WTC11 (cell line): ENCODE results near the gene POU6F1. TPM values are rescaled to one million over a fixed set of nuclear protein-coding genes. Genes with fewer than 3 reads are reported as not detected.

Experiments used
- ATAC-seq: fragments of 200-7000 bp; cut with Tn5 transposase; 2 replicates; pipeline ENCODE4 v1.10.0; 2021; ENCODE audit warnings: mild to moderate bottlenecking, moderate library complexity
- CTCF ChIA-PET: fragments of 300-600 bp; sonication (Branson Sonifier 250); formaldehyde crosslinking; loops from one replicate; lab custom pipeline; 2021; ENCODE audit warnings: antibody characterized with exemption; lab: Charles Lee
- POLR2A ChIA-PET: fragments of 350-600 bp; sonication (Branson Sonifier 250); formaldehyde crosslinking; loops from one replicate; lab custom pipeline; 2021; ENCODE audit warnings: antibody characterized with exemption; lab: Charles Lee
- DNase-seq: peaks from one replicate; pipeline ENCODE4 v3.0.0; 2021; ENCODE audit warnings: low spot score
- H3K27ac Mint-ChIP-seq: 2 replicates; pipeline ENCODE4 v1.8.0; 2021; ENCODE audit warnings: mixed read lengths
- H3K27me3 Mint-ChIP-seq: 2 replicates; pipeline ENCODE4 v1.8.0; 2021; ENCODE audit warnings: low read depth, mild to moderate bottlenecking, moderate library complexity, mixed read lengths
- H3K36me3 Mint-ChIP-seq: 2 replicates; pipeline ENCODE4 v1.8.0; 2021; ENCODE audit warnings: mixed read lengths
- H3K4me1 Mint-ChIP-seq: 2 replicates; pipeline ENCODE4 v1.8.0; 2022; ENCODE audit warnings: mixed read lengths
- H3K4me3 Mint-ChIP-seq: 2 replicates; pipeline ENCODE4 v1.8.0; 2021; ENCODE audit warnings: mild to moderate bottlenecking, moderate library complexity, mixed read lengths
- H3K9me3 Mint-ChIP-seq: 2 replicates; pipeline ENCODE4 v1.8.0; 2021; ENCODE audit warnings: mixed read lengths
- AR ChIP-seq: fragments of 250-450 bp; sonication (Bioruptor Pico); IDR thresholded peaks from 2 replicates; pipeline ENCODE4 v1.9.0; 2021; ENCODE audit warnings: mild to moderate bottlenecking
- ATF1 ChIP-seq: sonication (generic); formaldehyde crosslinking; IDR thresholded peaks from 2 replicates; pipeline ENCODE4 v1.8.1; 2023; ENCODE audit warnings: mild to moderate bottlenecking, moderate library complexity, missing genetic modification reagents
- CDX4 ChIP-seq: fragments of 250-450 bp; sonication (Bioruptor Pico); IDR thresholded peaks from 2 replicates; pipeline ENCODE4 v1.9.0; 2021; ENCODE audit warnings: moderate library complexity, mild to moderate bottlenecking, inconsistent platforms, borderline replicate concordance
- CREB1 ChIP-seq: sonication (generic); formaldehyde crosslinking; IDR thresholded peaks from 2 replicates; pipeline ENCODE4 v1.8.0; 2023; ENCODE audit warnings: mild to moderate bottlenecking, missing genetic modification reagents
- E2F5 ChIP-seq: sonication (generic); formaldehyde crosslinking; IDR thresholded peaks from 2 replicates; pipeline ENCODE4 v1.8.1; 2022; ENCODE audit warnings: mild to moderate bottlenecking, moderate library complexity, missing genetic modification reagents
- ESRRA ChIP-seq: sonication (generic); formaldehyde crosslinking; IDR thresholded peaks from 2 replicates; pipeline ENCODE4 v1.8.1; 2022; ENCODE audit warnings: mild to moderate bottlenecking, missing genetic modification reagents, borderline replicate concordance
- FOXP1 ChIP-seq: sonication (generic); formaldehyde crosslinking; IDR thresholded peaks from 2 replicates; pipeline ENCODE4 v1.8.0; 2022; ENCODE audit warnings: missing genetic modification reagents, mild to moderate bottlenecking, moderate library complexity, borderline replicate concordance
- IRF1 ChIP-seq: sonication (generic); formaldehyde crosslinking; IDR thresholded peaks from 2 replicates; pipeline ENCODE4 v1.8.0; 2023; ENCODE audit warnings: missing genetic modification reagents
- MAX ChIP-seq: sonication (generic); formaldehyde crosslinking; IDR thresholded peaks from 2 replicates; pipeline ENCODE4 v1.8.0; 2022; ENCODE audit warnings: mild to moderate bottlenecking, missing genetic modification reagents
- NR3C1 ChIP-seq: sonication (generic); formaldehyde crosslinking; conservative IDR thresholded peaks from 2 replicates; pipeline ENCODE4 v1.8.1; 2023; ENCODE audit warnings: low read depth, mild to moderate bottlenecking, missing genetic modification reagents
- PREB ChIP-seq: sonication (generic); formaldehyde crosslinking; IDR thresholded peaks from 2 replicates; pipeline ENCODE4 v1.8.1; 2022; ENCODE audit warnings: mild to moderate bottlenecking, missing genetic modification reagents, moderate library complexity, borderline replicate concordance
- SMAD3 ChIP-seq: sonication (generic); formaldehyde crosslinking; IDR thresholded peaks from 2 replicates; pipeline ENCODE4 v1.8.0; 2022; ENCODE audit warnings: missing genetic modification reagents, mild to moderate bottlenecking, borderline replicate concordance
- TP53 ChIP-seq: sonication (generic); formaldehyde crosslinking; IDR thresholded peaks from 2 replicates; pipeline ENCODE4 v1.8.1; 2023; ENCODE audit warnings: mild to moderate bottlenecking, missing genetic modification reagents
- USF2 ChIP-seq: sonication (generic); formaldehyde crosslinking; IDR thresholded peaks from 2 replicates; pipeline ENCODE4 v1.8.1; 2023; ENCODE audit warnings: mild to moderate bottlenecking, missing genetic modification reagents, moderate library complexity
- ZBTB43 ChIP-seq: sonication (generic); formaldehyde crosslinking; IDR thresholded peaks from 2 replicates; pipeline ENCODE4 v1.8.1; 2023; ENCODE audit warnings: mild to moderate bottlenecking, missing genetic modification reagents
- ZNF121 ChIP-seq: sonication (generic); formaldehyde crosslinking; IDR thresholded peaks from 2 replicates; pipeline ENCODE4 v1.8.0; 2023; ENCODE audit warnings: missing genetic modification reagents
- ZNF138 ChIP-seq: sonication (generic); formaldehyde crosslinking; conservative IDR thresholded peaks from 2 replicates; pipeline ENCODE4 v1.8.1; 2022; ENCODE audit warnings: mild to moderate bottlenecking, moderate library complexity, missing genetic modification reagents
- ZNF263 ChIP-seq: sonication (generic); formaldehyde crosslinking; IDR thresholded peaks from 2 replicates; pipeline ENCODE4 v1.8.1; 2022; ENCODE audit warnings: low read depth, mild to moderate bottlenecking, moderate library complexity, missing genetic modification reagents
- ZNF281 ChIP-seq: sonication (generic); formaldehyde crosslinking; IDR thresholded peaks from 2 replicates; pipeline ENCODE4 v1.8.0; 2023; ENCODE audit warnings: mild to moderate bottlenecking, missing genetic modification reagents
- ZNF396 ChIP-seq: fragments of 250-450 bp; sonication (Bioruptor Pico); IDR thresholded peaks from 2 replicates; pipeline ENCODE4 v1.8.0; 2021; ENCODE audit warnings: mild to moderate bottlenecking, moderate library complexity, borderline replicate concordance
- ZNF416 ChIP-seq: fragments of 250-450 bp; sonication (Bioruptor Pico); IDR thresholded peaks from 2 replicates; pipeline ENCODE4 v1.9.0; 2021; ENCODE audit warnings: mild to moderate bottlenecking, inconsistent platforms
- total RNA-seq: library from RNA; stranded (reverse); gene quantifications from 3 replicates; pipeline ENCODE4 v1.2.3, GENCODE V29; 2021

The POU6F1 gene
- total RNA-seq, 1 experiment from 2014 or later, result 10.2 TPM

GRCh38 chr12:51264297-51264696 lies 46.4 kb upstream of the POU6F1 start (continued):
- TF ChIP-seq USF2 (CRISPR knock-in tag) (no peak), ESRRA (CRISPR knock-in tag) (no peak), ZNF121 (peak; percentile 61; the same call in 1 of the 2 replicates)

GRCh38 chr12:51263341-51263740 lies 45.5 kb upstream of the POU6F1 start:
- H3K4me1 Mint-ChIP-seq, result peaks cover 11% of the 10 kb centered on the region
- H3K27me3 Mint-ChIP-seq, result no peaks in the 10 kb centered on the region
- H3K27ac Mint-ChIP-seq, result no peak overlapping the region
- CTCF ChIA-PET, result interaction anchor here (1.2 to 1.3 kb wide), 3 partner anchors 78 to 82 kb away, joined by 5 to 15 read pairs (median 6); no protein-coding TSS in a partner anchor
- no peaks in the 10 kb centered on the region for H3K36me3 Mint-ChIP-seq
- DNase-seq, result no peak
- H3K4me3 Mint-ChIP-seq, result no peak overlapping the region
- H3K9me3 Mint-ChIP-seq, result no peaks in the 10 kb centered on the region
- no peak for ATAC-seq
- POLR2A ChIA-PET, result interaction anchor here (1.3 kb wide), 1 partner anchor 180 kb away, joined by 5 read pairs; the partner anchor contains the start of gene CSRNP2
- TF ChIP-seq NR3C1, result no peak
- no peak for TF ChIP-seq CDX4 (CRISPR knock-in tag)
- no peak for TF ChIP-seq PREB (CRISPR knock-in tag)
- no peak for TF ChIP-seq ATF1
- TF ChIP-seq ZNF416 (CRISPR knock-in tag), result no peak
- no peak for TF ChIP-seq FOXP1 (CRISPR knock-in tag)
- no peak for TF ChIP-seq ZNF263
- no peak for TF ChIP-seq AR (CRISPR knock-in tag)
- no peak for TF ChIP-seq E2F5
- no peak for TF ChIP-seq TP53 (CRISPR knock-in tag)
- no peak for TF ChIP-seq ZBTB43 (CRISPR knock-in tag)
- no peak for TF ChIP-seq IRF1 (CRISPR knock-in tag)
- no peak for TF ChIP-seq MAX (CRISPR knock-in tag)
- TF ChIP-seq ZNF138, result no peak
- TF ChIP-seq ZNF281 (CRISPR knock-in tag), result no peak
- no peak for TF ChIP-seq CREB1 (CRISPR knock-in tag)
- no peak for TF ChIP-seq ZNF396 (CRISPR knock-in tag)
- TF ChIP-seq SMAD3 (CRISPR knock-in tag), result no peak
